Measurements from ENCODE around the gene CPE.
"Not testable (repeated sequence)": the region's sequence is repeated elsewhere in the genome, so short reads cannot be mapped to it uniquely, and the experiment has no call there.

Gene CPE

GRCh38 chr4:165449333-165449732 lies 70.5 kb downstream of the CPE start:
- no peak for DNase-seq (ENCODE audit: low spot score)
- H2BK5ac ChIP-seq (ENCODE audit: low read length) = no peak overlapping the region
- H2BK15ac ChIP-seq (ENCODE audit: low read length) = no peak overlapping the region
- no peak overlapping the region for H2BK120ac ChIP-seq (ENCODE audit: low read depth, low read length)
- H3K27ac ChIP-seq (replicated peaks; ENCODE audit: low read length) = no peak overlapping the region
- no peaks in the 10 kb centered on the region for H3K27me3 ChIP-seq (ENCODE audit: control insufficient read depth in 3 of 3, insufficient read depth in 3 of 3, low read depth in 1 of 3, low read length in 3 of 3)
- 100% methylated on average over 2 of the region's 6 CpGs; no CpG with 5 or more reads in 1 of the 2 donors for WGBS, 2 donors (ENCODE audit: extremely low coverage in 2 of 2, insufficient read length in 2 of 2, insufficient replicate concordance in 1 of 2)
- H3K14ac ChIP-seq (ENCODE audit: low read length) = no peak overlapping the region
- no peaks in the 10 kb centered on the region for H3K79me1 ChIP-seq (ENCODE audit: low read depth, low read length)
- H2AK5ac ChIP-seq (ENCODE audit: low read depth, low read length) = no peak overlapping the region
- no peaks in the 10 kb centered on the region for H3K9me3 ChIP-seq (replicated peaks in 1 of 2; ENCODE audit: control insufficient read depth in 2 of 2, insufficient read depth in 1 of 2, low read depth in 1 of 2, low read length in 2 of 2)
- H3K4me2 ChIP-seq (ENCODE audit: insufficient read depth, low read length, poor library complexity, severe bottlenecking) = no peak overlapping the region
- H2BK12ac ChIP-seq (ENCODE audit: low read length) = no peak overlapping the region
- H3K4ac ChIP-seq (ENCODE audit: low read length) = no peak overlapping the region
- H3K36me3 ChIP-seq (replicated peaks in 1 of 2; ENCODE audit: control insufficient read depth in 2 of 2, insufficient read depth in 2 of 2, low read length in 2 of 2) = no peaks in the 10 kb centered on the region
- H3K4me1 ChIP-seq (ENCODE audit: control insufficient read depth in 2 of 2, insufficient read depth in 1 of 2, low read depth in 1 of 2, low read length in 2 of 2) = no peaks in the 10 kb centered on the region
- no peak overlapping the region for H3K9ac ChIP-seq (ENCODE audit: low read depth, low read length, poor library complexity)
- H3K23ac ChIP-seq (ENCODE audit: low read depth, low read length, poor library complexity) = no peak overlapping the region
- H3K4me3 ChIP-seq (ENCODE audit: low read length in 2 of 2) = no peak overlapping the region
- H4K8ac ChIP-seq (ENCODE audit: low read depth, low read length) = no peak overlapping the region
- no peak overlapping the region for H4K91ac ChIP-seq (ENCODE audit: low read depth, low read length, poor library complexity)
- H2AFZ ChIP-seq (ENCODE audit: low read length) = no peak overlapping the region
- no peak overlapping the region for H3K18ac ChIP-seq (ENCODE audit: low read length)

- H2BK5ac ChIP-seq (ENCODE audit: low read length) = no peak overlapping the region
- H3K4me1 ChIP-seq (ENCODE audit: control insufficient read depth in 2 of 2, insufficient read depth in 1 of 2, low read depth in 1 of 2, low read length in 2 of 2) = no peaks in the 10 kb centered on the region
- no CpG with 5 or more reads among the region's 5 CpGs for WGBS, 2 donors (ENCODE audit: extremely low coverage in 2 of 2, insufficient read length in 2 of 2, insufficient replicate concordance in 1 of 2)
- no peak overlapping the region for H3K14ac ChIP-seq (ENCODE audit: low read length)
- no peak overlapping the region for H3K18ac ChIP-seq (ENCODE audit: low read length)
- H3K23ac ChIP-seq (ENCODE audit: low read depth, low read length, poor library complexity) = no peak overlapping the region
- no peak overlapping the region for H3K9ac ChIP-seq (ENCODE audit: low read depth, low read length, poor library complexity)
- H2AFZ ChIP-seq (ENCODE audit: low read length) = no peak overlapping the region
- H3K79me1 ChIP-seq (ENCODE audit: low read depth, low read length) = no peaks in the 10 kb centered on the region
- no peaks in the 10 kb centered on the region for H3K27me3 ChIP-seq (ENCODE audit: control insufficient read depth in 3 of 3, insufficient read depth in 3 of 3, low read depth in 1 of 3, low read length in 3 of 3)
- H2BK120ac ChIP-seq (ENCODE audit: low read depth, low read length) = no peak overlapping the region
- H3K9me3 ChIP-seq (replicated peaks in 1 of 2; ENCODE audit: control insufficient read depth in 2 of 2, insufficient read depth in 1 of 2, low read depth in 1 of 2, low read length in 2 of 2) = no peaks in the 10 kb centered on the region
- no peak overlapping the region for H3K27ac ChIP-seq (replicated peaks; ENCODE audit: low read length)
- H2AK5ac ChIP-seq (ENCODE audit: low read depth, low read length) = no peak overlapping the region
- H3K4me3 ChIP-seq (ENCODE audit: low read length in 2 of 2) = no peak overlapping the region
- H3K36me3 ChIP-seq (replicated peaks in 1 of 2; ENCODE audit: control insufficient read depth in 2 of 2, insufficient read depth in 2 of 2, low read length in 2 of 2) = no peaks in the 10 kb centered on the region
- H3K4ac ChIP-seq (ENCODE audit: low read length) = no peak overlapping the region
- H2BK12ac ChIP-seq (ENCODE audit: low read length) = no peak overlapping the region
- no peak overlapping the region for H2BK15ac ChIP-seq (ENCODE audit: low read length)
- no peak overlapping the region for H3K4me2 ChIP-seq (ENCODE audit: insufficient read depth, low read length, poor library complexity, severe bottlenecking)
- no peak for DNase-seq (ENCODE audit: low spot score)
- no peak overlapping the region for H4K91ac ChIP-seq (ENCODE audit: low read depth, low read length, poor library complexity)
- H4K8ac ChIP-seq (ENCODE audit: low read depth, low read length) = no peak overlapping the region
Observed at GRCh38 chr4:165450871-165451270, 72.1 kb downstream of the CPE start.

- H3K79me1 ChIP-seq (ENCODE audit: low read depth, low read length); H2BK12ac ChIP-seq (ENCODE audit: low read length); H2AK5ac ChIP-seq (ENCODE audit: low read depth, low read length); H3K23ac ChIP-seq (ENCODE audit: low read depth, low read length, poor library complexity); DNase-seq (ENCODE audit: low spot score); H4K8ac ChIP-seq (ENCODE audit: low read depth, low read length); H2BK5ac ChIP-seq (ENCODE audit: low read length); H3K9ac ChIP-seq (ENCODE audit: low read depth, low read length, poor library complexity); H2BK15ac ChIP-seq (ENCODE audit: low read length); H3K4me2 ChIP-seq (ENCODE audit: insufficient read depth, low read length, poor library complexity, severe bottlenecking); H3K9me3 ChIP-seq (replicated peaks in 1 of 2; ENCODE audit: control insufficient read depth in 2 of 2, insufficient read depth in 1 of 2, low read depth in 1 of 2, low read length in 2 of 2); H3K36me3 ChIP-seq (replicated peaks in 1 of 2; ENCODE audit: control insufficient read depth in 2 of 2, insufficient read depth in 2 of 2, low read length in 2 of 2); H3K27me3 ChIP-seq (ENCODE audit: control insufficient read depth in 3 of 3, insufficient read depth in 3 of 3, low read depth in 1 of 3, low read length in 3 of 3); H3K18ac ChIP-seq (ENCODE audit: low read length); H3K4ac ChIP-seq (ENCODE audit: low read length); H3K14ac ChIP-seq (ENCODE audit: low read length); H3K27ac ChIP-seq (replicated peaks; ENCODE audit: low read length); H2AFZ ChIP-seq (ENCODE audit: low read length); H2BK120ac ChIP-seq (ENCODE audit: low read depth, low read length); H3K4me3 ChIP-seq (ENCODE audit: low read length in 2 of 2); H3K4me1 ChIP-seq (ENCODE audit: control insufficient read depth in 2 of 2, insufficient read depth in 1 of 2, low read depth in 1 of 2, low read length in 2 of 2); H4K91ac ChIP-seq (ENCODE audit: low read depth, low read length, poor library complexity): not testable (repeated sequence)
- no CpG with 5 or more reads among the region's 5 CpGs for WGBS, 2 donors (ENCODE audit: extremely low coverage in 2 of 2, insufficient read length in 2 of 2, insufficient replicate concordance in 1 of 2)
Observed at GRCh38 chr4:165453140-165453539, 74.3 kb downstream of the CPE start.

- Histone ChIP-seq H3K4me1 (ENCODE audit: control insufficient read depth in 2 of 2, insufficient read depth in 1 of 2, low read depth in 1 of 2, low read length in 2 of 2) (no peaks in the 10 kb centered on the region), H4K8ac (ENCODE audit: low read depth, low read length) (no peak overlapping the region), H2BK12ac (ENCODE audit: low read length) (no peak overlapping the region), H3K18ac (ENCODE audit: low read length) (no peak overlapping the region), H3K9me3 (replicated peaks in 1 of 2; ENCODE audit: control insufficient read depth in 2 of 2, insufficient read depth in 1 of 2, low read depth in 1 of 2, low read length in 2 of 2) (no peaks in the 10 kb centered on the region), H3K4ac (ENCODE audit: low read length) (no peak overlapping the region), H3K4me3 (ENCODE audit: low read length in 2 of 2) (no peak overlapping the region), H3K27me3 (ENCODE audit: control insufficient read depth in 3 of 3, insufficient read depth in 3 of 3, low read depth in 1 of 3, low read length in 3 of 3) (no peaks in the 10 kb centered on the region), H2BK120ac (ENCODE audit: low read depth, low read length) (no peak overlapping the region), H2AK5ac (ENCODE audit: low read depth, low read length) (no peak overlapping the region), H3K14ac (ENCODE audit: low read length) (no peak overlapping the region), H3K27ac (replicated peaks; ENCODE audit: low read length) (no peak overlapping the region), H3K79me1 (ENCODE audit: low read depth, low read length) (no peaks in the 10 kb centered on the region), H3K23ac (ENCODE audit: low read depth, low read length, poor library complexity) (no peak overlapping the region), H3K4me2 (ENCODE audit: insufficient read depth, low read length, poor library complexity, severe bottlenecking) (no peak overlapping the region), H2BK15ac (ENCODE audit: low read length) (no peak overlapping the region), H4K91ac (ENCODE audit: low read depth, low read length, poor library complexity) (no peak overlapping the region), H2BK5ac (ENCODE audit: low read length) (no peak overlapping the region), H3K36me3 (replicated peaks in 1 of 2; ENCODE audit: control insufficient read depth in 2 of 2, insufficient read depth in 2 of 2, low read length in 2 of 2) (no peaks in the 10 kb centered on the region), H3K9ac (ENCODE audit: low read depth, low read length, poor library complexity) (no peak overlapping the region), H2AFZ (ENCODE audit: low read length) (no peak overlapping the region)
- no peak for DNase-seq (ENCODE audit: low spot score)
- no CpG with 5 or more reads among the region's 2 CpGs for WGBS, 2 donors (ENCODE audit: extremely low coverage in 2 of 2, insufficient read length in 2 of 2, insufficient replicate concordance in 1 of 2)
Observed at GRCh38 chr4:165454426-165454825, 75.6 kb downstream of the CPE start.
